Upper lobe of left lung (tissue), 4 donors: Measurements from ENCODE around the gene TBCD.

Source experiments
- EP300 ChIP-seq, 4 donors: sonication (generic); formaldehyde crosslinking; IDR thresholded peaks; one replicate each; pipeline ENCODE4 v1.5.1; 2017; ENCODE audit warnings: antibody characterized with exemption in 4 of 4, control low read depth in 2 of 4
- POLR2A ChIP-seq, 4 donors: fragments of 450-650 bp; IDR thresholded peaks; one replicate each; pipeline ENCODE4 v1.5.1; 2016 to 2017; ENCODE audit warnings: antibody characterized with exemption in 4 of 4, mild to moderate bottlenecking in 2 of 4
- POLR2AphosphoS5 ChIP-seq, 2 donors: sonication (generic); formaldehyde crosslinking; IDR thresholded peaks; one replicate each; pipeline ENCODE4 v1.5.1; 2017; ENCODE audit warnings: antibody characterized with exemption in 2 of 2
- TF ChIP-seq, protein P1 (sequence below), 6 experiments: fragments of 450-650 bp in 4 of 6; fragments of 200-600 bp in 2 of 6; sonication (generic) in 2 of 6; IDR thresholded peaks; one replicate each; pipeline ENCODE4 v1.5.1; 2016 to 2019; ENCODE audit warnings: antibody characterized with exemption in 6 of 6

DNA sequence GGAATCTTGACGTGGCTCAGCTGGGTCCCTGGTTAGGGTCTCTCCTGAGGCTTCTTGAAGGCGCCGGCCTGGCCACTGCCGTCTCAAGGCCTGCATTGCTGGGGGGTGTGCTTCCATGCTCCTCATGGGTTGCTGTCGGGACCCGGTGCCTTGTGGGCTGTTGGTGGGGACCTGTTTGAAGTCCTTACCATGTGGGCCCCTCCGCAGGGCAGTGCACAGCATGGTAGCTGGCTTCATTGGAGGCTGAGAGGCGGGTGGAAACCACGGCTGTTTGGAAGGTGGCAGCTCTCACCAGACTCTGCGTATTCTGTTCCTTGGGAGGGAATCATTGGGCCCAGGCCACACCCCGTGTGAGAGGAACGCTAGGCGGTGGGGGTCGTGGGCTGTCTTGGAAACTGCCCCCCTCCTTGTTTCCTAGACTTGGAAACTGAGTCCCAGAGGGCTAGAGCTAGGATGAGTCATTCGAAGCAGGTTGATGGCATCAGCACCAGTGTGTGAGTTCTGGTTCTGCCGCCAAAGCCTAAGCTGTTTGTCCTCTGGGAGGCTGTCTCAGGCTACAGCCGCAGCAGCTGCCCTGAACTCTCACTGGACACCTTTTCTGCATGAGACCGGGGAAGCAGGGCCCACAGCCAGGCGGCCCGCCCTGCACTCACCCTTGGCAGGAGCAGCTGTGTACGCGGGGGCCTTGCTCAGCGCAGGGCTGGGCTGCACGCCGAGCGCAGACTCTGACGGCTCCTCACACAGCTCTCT lies 52.8 kb downstream of the TBCD start:
- TF ChIP-seq POLR2A (IDR thresholded peaks at IDR 0.05) (no peak), EP300 (IDR thresholded peaks at IDR 0.05) (no peak), POLR2AphosphoS5 (IDR thresholded peaks at IDR 0.05) (no peak)
- TF ChIP-seq, protein P1, sequence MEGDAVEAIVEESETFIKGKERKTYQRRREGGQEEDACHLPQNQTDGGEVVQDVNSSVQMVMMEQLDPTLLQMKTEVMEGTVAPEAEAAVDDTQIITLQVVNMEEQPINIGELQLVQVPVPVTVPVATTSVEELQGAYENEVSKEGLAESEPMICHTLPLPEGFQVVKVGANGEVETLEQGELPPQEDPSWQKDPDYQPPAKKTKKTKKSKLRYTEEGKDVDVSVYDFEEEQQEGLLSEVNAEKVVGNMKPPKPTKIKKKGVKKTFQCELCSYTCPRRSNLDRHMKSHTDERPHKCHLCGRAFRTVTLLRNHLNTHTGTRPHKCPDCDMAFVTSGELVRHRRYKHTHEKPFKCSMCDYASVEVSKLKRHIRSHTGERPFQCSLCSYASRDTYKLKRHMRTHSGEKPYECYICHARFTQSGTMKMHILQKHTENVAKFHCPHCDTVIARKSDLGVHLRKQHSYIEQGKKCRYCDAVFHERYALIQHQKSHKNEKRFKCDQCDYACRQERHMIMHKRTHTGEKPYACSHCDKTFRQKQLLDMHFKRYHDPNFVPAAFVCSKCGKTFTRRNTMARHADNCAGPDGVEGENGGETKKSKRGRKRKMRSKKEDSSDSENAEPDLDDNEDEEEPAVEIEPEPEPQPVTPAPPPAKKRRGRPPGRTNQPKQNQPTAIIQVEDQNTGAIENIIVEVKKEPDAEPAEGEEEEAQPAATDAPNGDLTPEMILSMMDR (IDR thresholded peaks at IDR 0.05): no peak
